HG03460 (cell line): ENCODE results near the gene PTGER4.

ENCODE experiments used
- ATAC-seq: cut with Tn5 transposase; IDR thresholded peaks from one replicate; pipeline ENCODE4 v1.9.1; 2021; ENCODE audit not compliant: unreplicated experiment

PTGER4 gene

DNA sequence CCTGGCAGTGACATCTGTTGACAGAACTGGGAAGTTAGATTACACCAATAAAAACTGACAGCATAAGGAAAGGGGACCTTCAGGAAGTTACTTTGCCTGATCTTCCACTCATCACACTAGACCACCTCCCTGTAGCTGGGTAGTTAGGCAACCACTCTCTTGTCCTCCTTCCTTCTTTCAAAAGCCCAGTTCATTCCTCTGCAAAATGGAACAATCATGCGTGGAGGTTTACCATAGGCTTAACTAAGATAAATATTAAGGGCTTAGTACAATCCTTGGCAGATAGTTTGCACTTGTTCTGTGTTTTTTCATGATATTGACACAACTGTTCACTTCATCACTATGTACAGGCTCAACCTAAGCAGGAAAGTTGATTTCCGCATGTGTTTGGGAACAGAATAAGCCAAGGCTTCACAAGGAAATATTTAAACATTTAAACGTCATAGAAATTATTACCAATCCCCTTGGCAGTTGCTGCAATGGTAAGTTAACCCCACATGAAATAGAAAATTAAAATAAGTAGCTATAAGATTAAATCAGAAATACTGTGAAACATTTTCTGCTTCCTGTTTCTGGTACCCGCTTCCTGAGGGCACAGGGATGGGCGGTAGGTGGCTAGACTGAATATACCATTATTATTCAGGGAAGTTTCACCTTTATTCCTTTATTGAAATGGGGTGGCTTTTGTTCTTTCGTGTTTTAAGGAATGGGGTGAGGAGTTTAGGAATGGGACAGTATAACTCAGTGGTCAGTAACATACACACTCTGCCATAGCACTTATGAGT lies 9.9 kb upstream of the PTGER4 start:
- ATAC-seq, result no peak

DNA sequence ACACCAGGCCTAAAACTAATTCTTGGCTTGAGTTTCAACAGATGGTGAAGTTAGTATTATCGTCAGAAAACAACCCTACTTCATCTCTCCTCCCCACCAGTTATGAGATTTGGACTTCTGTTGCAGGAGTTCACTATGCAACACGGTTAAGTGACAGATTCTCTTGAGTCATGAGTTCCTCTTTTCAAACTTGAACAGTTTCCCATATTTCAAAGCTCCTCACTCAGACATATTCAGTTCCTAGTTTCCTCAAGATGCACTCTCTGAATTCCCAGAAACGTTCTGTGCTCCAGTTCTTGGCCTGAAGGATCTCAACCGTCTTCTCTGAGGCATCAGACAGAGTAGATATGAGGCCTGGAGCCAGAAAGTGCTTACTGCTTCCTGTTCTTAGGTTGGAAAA lies 7.3 kb upstream of the PTGER4 start:
- no peak for ATAC-seq

- no peak for ATAC-seq
Observed at GRCh38 chr5:40674661-40675235, 5.0 kb upstream of the PTGER4 start.

- ATAC-seq, result no peak
Observed at GRCh38 chr5:40675396-40676133, 4.2 kb upstream of the PTGER4 start.

DNA sequence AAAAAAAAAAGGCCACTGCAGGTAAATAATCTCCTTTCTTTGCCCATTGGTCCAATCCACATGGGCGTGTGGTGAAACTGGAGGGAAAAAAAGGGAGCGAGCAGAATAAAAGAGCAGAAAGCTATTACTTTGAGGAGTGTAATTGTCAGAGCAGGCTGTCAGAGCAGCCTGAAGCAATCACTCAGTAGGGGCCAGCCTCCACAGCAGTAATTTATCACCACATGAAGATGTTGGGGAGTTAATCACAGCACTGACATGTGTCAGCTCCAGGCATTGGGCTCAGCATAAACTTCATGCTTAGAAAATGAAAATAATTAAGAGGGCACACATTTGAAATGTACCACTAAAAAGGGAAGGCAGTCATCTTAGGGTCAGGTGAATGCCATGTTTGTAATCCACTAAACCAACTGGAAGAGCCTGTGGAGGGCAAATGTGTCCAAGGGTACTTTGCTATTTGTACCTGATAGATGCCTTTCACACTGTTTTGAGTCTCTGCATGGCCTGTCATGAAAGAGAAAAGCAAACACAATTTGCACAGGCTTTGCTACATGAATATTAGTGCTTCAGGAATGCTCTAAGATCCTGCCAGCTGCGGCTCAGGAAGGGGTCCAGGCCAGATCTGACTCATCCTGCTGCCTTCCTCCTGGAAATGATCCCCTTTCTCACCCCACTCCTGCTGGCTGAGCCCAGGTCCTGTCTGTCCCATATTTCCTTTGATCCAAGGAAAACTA lies 2.9 kb upstream of the PTGER4 start:
- ATAC-seq, result no peak

DNA sequence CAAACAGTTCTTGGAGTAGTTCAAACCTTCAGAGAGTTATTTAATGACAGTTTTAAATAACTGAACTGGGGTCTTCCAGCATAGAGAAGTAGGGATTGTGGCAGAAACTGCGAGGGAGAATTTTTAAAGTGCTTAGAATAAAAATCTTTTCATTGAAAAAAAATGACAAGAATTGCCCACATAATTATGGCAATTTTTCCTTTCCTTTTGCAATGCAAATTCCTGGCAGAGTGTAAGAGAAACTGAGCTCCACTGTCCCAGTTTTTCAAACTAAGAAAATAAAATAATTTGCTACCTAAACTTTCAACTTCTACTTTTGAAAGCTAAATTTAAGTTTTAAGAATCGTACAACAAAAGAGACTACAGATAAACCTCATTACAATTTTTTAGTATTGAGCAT lies 2.3 kb upstream of the PTGER4 start:
- ATAC-seq, result no peak

DNA sequence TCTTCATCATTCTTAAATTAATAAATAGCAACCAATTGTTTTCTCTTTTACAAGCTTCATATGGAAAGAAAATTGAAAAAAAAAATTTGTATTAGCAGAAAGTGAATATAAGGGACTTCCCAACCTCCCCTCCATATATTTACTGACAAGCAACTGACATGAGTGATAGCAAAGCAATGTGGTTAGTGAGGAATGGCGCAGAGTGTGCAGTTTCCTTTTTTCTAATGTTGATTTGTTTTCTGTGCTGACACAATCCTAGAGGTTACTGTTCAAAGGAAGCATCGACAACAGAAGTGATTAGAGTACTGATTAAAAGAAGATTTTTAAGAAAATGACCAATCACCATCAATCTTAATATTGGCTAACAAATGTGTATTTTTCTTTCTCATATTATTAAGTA lies 1.7 kb upstream of the PTGER4 start:
- no peak for ATAC-seq

- no peak for ATAC-seq
Observed at GRCh38 chr5:40678460-40679147, 1.1 kb upstream of the PTGER4 start.

GRCh38 chr5:40679148-40679912 lies 385 bp upstream of the PTGER4 start:
- ATAC-seq, result peak; percentile 67

GRCh38 chr5:40680741-40681362 lies 1.1 kb downstream of the PTGER4 start:
- ATAC-seq, result no peak

- peak; percentile 21 for ATAC-seq
Observed at GRCh38 chr5:40681363-40682153, 1.8 kb downstream of the PTGER4 start.

DNA sequence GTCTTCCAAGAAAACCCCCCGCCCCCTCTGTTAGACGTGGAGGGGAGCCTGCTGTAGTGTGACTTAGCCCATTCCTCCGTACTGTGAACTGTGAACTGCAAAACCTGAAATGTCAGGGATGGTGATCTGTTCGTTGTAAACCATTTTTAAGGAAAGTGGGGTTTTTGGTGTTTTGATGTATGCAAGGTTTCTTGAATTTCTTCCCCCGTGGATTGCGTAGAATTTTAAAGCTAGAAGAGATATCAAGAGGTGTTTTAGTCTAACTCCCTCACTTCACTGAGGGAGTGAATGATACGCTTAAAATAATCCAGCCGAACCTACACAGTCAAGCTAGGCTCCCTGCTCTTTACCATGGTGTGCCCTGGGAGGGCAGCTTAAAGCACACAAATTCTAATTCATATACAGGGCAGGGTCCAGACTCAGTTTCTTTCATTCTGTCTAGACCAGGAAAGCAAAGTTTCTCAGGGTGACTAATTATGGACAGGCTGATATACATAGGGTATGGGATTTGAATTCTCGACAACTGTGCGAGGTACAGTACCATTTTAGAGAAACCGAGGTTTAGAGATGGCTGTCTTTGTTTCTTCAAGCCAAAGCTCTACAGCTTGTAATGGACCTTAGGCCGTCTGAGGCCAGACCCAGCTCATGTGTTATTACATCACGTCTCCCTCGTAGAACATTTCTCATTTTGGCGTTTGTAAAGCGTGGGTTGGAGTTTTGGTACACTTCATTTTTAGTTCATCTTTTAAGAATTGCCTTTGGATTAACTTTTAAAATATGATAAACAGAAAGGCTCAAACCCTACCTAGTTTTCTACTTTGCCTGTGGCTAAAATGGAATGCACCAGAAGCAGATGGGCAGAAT lies 2.7 kb downstream of the PTGER4 start:
- ATAC-seq, result no peak

DNA sequence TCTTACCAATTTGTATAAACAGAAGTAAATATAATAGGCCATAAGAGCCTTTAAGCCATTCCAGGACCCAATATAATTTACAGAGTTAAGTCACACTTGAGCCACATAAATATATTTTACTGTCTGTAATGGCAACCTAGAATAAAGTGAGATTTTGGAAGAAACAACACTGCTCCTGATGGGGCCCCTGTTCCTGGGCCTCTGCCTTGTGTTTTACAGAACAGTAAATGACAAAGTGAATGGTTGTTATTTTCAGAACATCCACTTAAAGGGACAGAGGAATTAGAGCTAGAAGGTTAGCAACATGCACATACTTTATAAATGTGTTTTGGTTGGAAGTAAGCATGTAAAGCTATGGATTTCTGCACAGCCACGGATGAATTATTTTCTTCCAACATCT lies 3.6 kb downstream of the PTGER4 start:
- no peak for ATAC-seq

GRCh38 chr5:40685193-40685592 lies 5.5 kb downstream of the PTGER4 start:
- ATAC-seq, result no peak

- no peak for ATAC-seq
Observed at GRCh38 chr5:40685976-40686486, 6.3 kb downstream of the PTGER4 start.

DNA sequence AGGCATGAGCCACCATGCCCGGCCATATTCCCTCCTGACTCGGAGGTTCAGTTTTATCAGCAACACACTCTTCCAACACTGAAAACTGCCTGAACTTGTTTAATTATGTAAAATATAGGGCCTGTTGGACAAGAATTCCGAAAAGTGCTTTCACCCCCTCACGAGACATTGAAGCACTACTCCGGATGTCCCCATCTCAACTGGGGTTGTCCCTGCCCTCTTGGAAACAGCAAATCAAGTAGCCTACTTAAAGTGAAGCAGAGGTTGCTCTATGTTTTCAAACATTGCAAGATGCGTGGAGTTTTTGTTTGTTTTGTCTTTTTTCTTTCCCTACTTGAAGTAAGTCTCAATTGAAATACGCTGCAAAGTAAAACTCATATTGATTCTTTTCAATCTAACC lies 7.6 kb downstream of the PTGER4 start:
- ATAC-seq, result no peak

DNA sequence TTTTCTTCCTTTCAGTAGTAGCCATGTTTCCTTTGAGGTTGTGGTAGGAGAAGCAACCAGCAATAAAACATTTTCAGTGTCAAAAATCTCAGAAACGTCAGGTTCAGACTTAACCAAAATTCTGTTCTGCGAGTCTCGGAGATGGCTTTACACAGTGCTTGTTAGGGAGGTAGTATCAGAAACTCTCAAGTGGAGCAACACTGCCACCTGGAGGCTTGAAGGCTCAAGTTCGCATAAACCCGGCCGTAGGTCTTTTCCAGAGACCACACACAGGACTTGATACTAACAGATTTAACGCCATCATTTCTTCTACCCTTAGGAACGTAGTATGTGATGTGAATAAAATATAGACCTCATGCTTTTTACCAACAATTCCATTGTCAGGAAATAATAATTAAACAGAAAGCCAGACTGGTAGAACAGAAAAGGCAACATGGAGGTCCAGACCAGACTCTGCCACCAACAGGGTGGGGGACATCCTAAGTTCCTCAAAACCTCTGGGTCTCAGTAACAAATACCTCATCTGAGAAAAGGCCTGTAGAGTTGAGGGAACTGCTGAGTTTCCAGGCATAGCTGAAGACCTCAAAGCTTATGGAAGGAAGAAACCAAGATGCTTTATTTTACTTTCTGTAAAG lies 8.5 kb downstream of the PTGER4 start:
- peak; percentile 83 for ATAC-seq
